GM19193 (cell line): ENCODE results near the gene GPS1.
A peak's percentile ranks its signal among the peaks of the same experiment; 100 is the strongest.

Experiments used
- POLR2A ChIP-seq: IDR thresholded peaks from 4 replicates; pipeline ENCODE4 v1.6.1; 2011; ENCODE audit not compliant: insufficient read depth, insufficient read length; ENCODE audit errors: extremely low read depth

Gene GPS1

DNA sequence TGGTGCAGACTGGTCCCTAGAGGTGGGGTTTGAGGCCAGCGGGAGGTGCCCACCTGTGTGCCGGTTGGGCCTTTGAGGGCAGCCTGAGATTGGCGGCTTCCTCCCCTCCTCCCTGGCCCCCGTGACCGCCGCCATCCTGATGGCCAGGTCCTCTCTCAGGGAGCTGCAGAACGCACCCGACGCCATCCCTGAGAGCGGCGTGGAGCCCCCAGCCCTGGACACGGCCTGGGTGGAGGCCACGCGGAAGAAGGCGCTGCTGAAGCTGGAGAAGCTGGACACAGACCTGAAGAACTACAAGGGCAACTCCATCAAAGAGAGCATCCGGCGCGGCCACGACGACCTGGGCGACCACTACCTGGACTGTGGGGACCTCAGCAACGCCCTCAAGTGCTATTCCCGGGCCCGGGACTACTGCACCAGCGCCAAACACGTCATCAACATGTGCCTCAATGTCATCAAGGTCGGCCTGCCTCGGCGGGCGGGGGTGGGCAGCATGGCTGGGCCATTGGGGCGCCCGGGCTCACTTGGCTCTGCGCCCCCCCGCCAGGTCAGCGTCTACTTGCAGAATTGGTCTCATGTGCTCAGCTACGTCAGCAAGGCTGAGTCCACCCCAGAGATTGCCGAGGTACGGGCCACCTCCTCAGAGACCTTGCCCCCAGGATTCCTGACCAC, 2.8 kb downstream of the GPS1 start:
- TF ChIP-seq POLR2A: no peak

DNA sequence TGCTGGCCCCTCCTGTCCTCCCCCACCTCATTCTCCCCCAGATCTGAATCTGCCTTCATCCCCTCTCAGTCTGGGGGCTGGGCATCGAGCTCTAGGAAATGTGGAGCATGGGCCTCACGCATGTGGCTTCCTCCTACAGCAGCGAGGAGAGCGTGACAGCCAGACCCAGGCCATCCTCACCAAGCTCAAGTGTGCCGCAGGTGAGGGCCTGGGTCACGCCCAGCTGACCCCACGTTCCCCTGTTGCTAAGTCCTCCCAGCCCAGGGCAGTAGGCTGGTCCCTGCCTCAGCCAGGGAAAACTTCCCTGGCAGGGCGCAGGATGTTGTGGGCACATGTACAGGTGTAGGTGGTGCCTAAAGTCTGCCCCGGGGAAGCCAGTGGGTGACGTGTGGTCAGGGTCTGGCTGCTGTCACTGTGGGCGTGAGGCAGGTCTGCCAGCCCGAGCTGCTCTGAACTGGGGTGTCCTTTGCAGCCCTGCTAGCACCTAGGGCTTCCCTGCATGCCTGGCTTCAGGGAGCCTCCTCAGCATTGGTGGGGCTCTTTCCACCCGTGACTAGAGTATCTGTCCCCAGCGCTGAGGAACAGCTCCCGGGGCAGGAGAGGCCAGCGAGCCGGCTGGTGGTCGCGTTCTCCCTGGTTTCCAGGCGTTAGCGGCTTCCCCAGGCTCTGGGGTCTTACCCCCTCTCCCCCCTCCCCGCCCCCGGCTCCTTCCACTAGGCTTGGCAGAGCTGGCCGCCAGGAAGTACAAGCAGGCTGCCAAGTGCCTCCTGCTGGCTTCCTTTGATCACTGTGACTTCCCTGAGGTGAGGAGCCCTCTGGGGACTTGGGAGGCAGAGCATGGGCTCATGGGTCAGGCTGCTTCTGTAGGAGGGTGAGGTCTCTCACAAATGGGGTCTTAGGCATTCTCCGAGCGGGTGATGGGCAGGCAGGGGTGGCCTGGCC, 3.6 kb downstream of the GPS1 start:
- TF ChIP-seq POLR2A: no peak

DNA sequence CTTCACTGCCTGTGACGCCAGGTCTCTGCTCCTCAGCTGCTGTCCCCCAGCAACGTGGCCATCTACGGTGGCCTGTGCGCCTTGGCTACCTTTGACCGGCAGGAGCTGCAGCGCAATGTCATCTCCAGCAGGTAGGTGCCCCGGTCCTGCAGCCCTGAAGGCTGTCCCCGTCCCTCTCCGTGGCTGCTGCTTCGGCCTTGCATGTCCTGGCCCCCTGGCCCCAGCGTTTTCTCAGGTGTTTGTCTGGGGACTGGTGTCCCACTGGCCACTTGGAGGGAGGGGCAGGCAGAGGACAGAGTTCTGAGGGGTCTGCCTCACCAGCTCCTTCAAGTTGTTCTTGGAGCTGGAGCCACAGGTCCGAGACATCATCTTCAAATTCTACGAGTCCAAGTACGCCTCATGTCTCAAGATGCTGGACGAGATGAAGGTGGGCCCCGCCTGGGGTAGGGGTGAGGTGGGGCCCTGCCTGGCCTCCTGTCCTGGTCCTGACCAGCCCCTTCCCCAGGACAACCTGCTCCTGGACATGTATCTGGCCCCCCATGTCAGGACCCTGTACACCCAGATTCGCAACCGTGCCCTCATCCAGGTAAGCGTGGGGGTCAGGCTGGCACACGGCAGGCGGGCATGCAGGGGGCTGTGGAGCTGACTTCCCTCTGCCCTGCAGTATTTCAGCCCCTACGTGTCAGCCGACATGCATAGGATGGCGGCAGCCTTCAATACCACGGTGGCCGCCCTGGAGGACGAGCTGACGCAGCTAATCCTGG, 4.4 kb downstream of the GPS1 start:
- TF ChIP-seq POLR2A: peak; percentile 30

DNA sequence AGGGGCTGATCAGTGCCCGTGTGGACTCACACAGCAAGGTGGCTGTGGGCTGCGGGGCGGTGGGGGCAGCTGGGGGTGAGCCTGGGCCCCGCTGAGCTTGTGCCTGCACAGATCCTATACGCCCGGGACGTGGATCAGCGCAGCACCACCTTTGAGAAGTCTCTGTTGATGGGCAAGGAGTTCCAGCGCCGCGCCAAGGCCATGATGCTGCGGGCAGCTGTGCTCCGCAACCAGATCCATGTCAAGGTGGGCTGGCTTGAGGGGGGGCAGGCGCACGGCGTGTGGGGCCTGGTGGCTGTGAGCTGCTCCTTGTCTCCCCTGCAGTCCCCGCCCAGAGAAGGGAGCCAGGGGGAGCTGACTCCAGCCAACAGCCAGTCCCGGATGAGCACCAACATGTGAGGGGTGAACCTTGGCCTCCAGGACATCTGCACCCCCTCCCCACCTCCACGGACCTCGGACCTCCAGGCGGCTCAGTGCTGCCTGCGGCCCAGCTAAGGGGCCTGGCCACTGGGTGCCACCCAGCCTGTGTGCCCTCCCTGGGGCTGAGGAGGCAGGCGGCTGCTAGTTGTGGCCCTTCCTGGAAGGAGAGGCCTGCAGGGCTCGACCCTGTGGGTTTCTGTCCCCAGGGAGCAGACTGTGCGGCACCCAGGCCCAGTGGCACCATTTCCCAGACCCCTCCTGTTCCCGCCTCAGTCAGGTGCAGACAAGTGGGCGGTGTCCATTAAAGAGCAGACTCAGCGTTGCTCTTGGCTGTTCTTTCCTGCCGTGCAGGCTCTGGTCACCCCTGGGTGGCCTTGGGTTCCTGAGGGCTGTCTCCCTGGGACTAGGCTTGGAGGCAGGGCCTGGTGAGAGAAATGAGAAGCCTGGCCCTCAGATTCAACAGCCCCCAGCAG, 5.3 kb downstream of the GPS1 start:
- no peak for TF ChIP-seq POLR2A

DNA sequence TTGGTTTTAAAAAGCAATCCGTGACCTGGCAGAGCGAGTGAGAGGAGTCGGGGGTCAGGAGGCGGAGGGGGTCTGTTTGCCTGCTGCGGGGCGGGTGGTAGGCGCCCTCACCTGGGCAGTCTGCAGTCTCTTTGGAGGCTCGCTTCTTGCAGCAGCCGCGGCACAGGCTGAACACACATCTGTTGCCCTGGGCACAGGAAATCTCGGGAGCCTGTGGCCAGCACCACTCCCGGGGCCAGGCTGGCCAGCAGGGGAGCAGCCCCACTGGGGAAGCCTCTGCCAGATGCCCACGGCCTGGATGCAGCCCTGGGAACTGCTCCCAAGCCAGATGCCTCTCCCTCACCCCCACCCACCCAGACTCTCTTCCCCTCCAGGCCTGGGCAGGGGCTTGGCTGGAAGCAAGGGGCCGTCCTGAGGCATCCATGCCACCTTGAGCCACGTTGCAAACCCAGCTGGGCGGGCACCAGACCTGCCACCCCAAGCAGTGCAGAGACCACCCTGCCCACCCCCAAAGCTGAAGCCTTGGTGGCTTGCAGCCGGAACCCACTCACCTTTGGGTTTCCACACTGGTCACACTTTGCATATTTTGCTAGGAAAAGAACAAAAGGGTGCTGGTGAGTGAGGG, 6.6 kb downstream of the GPS1 start:
- TF ChIP-seq POLR2A: no peak

DNA sequence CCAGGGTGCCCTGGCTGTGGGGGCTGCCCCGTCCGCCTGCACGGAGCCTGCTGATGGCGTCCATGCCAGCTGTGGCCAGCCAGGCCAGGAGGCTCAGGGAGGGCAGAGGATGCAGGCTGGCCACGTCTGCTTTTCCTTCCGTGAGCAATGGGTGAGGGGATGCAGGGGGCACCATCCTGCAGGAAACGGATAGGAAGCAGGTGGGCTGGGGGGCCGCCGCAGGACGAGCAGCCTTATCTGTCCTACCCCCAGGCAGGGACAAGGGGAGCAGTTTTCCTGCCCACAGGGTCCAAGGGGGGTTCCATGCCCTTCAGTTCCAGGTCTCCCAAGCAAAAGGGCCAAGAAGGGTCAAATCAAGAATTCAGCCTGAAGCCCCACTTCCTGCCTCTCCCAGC, 7.2 kb downstream of the GPS1 start:
- TF ChIP-seq POLR2A: no peak

DNA sequence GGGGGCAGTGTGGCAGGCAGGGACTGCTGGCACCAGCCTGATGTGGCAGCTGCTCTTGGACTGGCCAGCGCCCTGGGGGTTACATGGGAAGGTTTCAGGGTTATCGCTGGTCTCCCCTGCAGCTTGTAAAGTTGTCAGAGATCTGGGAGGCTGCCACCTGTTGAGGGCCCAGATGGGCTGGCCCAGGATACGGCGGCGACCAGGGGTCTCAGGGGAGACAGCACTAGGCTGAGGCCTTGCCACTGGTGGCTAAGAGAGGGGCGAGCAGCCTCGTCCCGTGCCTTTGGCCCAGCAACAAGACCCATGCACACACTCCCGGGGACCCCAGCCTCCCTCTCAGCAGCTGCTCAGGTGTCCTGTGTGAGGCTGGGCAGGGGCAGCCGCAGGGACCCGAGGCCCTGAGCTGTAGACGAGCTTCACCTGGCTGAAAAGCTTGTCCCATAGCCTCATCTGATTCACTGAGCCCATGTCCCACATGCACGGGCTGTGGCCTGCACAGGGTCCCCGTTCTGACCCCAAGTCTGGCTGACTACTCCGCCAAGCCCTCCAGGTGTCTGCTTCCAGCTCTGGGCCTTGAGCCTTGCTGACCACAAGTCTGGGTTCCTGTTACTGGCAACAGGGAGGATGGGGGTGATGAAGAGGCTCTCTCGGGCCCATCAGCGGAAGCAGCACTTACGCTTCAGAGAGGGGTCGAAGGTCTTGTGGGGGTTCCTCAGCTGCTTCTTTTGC, 7.7 kb downstream of the GPS1 start:
- peak; percentile 31 for TF ChIP-seq POLR2A

DNA sequence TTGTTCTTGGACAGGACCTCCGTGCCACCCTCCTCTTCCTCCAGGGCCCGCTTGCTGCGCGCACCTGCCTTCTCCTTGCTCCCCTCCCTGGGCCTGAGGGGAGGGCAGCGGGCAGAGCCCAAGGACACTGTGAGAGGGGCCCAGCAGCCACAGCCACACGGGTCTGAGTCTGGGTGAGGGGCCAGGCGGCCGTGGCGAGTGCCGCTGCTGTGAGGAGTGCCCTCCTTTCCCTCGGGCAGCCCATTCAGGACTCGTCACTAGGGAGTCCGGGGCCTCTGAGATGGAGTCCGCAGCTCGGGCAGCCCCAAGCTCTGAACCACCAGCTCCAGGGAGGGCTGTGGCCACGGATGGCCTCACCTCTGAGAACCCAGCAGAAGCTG, 8.3 kb downstream of the GPS1 start:
- no peak for TF ChIP-seq POLR2A

DNA sequence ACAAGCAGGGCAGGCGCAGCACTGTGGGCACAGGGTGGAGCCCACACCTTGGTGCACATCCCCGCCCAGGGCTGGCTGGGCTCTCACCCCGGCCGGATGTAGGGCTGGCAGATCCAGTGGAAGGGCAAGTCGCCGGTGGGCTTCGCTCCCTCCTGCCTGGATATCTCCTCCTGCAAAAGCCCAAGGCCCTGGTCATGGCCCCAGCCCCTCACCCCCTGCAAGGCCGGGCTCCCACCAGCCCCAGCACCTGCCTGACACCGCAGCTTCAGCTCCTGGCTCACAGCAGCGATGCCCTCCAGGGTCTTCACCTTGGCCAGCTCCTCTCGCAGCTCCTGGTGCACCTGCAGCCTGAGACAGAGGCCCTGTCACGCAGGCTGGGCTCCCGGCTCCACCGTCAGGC, 8.9 kb downstream of the GPS1 start:
- TF ChIP-seq POLR2A: no peak

DNA sequence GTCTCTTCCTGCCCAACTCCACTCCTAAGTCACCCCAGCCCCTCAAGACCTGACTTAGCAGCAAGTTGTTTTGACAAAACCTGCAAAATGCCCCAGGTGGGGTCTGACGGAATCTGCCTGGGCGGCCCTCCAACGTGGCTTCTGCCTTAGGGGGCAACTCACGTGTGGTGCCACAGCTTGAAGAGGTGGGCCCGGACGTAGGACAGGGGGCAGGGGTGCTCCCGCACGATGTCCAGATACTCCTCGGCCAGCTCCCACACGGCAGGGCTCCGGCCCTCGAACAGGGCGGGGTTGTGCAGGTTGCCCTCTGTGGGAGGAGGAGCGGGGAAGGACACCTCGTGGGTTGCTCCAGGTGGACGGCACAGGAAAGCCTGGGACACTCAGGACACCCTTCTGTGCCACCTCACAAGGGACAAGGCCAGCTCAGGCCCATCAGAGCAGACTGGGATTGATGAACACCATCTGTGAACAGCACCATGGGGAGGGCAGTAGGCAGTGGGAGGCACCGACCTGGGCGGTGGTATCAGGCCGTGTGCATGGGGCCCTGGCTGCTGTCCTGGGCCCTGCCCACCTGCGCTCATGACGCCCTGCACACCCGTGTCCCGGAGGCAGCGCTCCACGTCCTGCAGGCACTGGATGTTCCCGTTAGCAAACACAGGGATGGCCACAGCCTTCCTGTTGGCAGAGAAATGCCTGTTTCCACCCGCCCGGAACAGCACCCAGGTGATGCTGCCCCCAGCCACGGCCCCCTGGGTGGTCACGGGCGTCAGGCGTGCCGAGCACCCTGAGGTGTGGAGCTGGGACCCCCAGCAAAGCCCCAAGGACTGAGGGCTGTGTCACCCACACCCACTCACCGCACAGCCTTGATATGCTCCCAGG, 9.6 kb downstream of the GPS1 start:
- no peak for TF ChIP-seq POLR2A

DNA sequence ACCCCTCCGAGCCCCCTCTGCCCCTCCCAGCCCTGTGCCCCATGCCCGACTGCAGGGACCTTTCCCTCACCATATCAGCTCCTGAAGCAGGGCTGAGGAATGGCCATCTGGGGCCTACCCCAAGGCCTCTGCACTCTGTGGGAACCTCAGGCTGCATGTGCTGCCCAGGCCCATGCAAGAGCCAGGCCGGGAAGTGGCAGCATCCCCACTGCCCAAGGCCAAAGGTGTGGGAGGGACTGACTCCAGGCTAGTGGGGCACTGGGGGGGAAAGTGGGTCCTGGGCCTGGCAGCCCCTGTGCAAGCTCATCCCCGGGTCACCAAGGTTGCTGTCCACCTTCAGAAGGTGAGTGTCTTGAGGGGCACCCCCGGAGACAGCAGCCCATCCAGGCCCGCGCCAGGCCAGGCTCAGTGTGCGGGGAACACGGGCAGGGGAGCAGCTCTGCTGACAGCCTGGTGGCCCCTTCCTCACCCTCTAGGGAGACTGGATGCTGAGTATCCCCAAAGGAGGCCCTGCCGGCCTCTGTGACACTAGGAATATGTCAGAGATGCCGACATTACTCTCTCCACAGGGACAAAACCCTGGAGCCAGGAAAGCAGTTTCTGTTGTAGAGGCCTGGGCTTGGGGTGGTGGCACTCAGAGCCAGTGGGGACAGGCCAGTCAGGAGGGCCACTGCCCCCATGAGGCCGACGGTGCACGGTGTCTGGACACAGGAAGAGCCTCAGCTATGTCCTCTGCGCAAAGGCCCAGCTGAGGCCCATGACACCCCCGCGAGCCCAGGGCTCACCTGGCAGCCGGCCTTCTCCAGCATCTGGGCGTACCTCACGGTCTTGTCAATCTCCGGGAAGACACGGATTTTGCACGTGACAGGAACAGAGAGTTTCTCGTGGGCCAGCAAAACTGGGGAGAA, 10.6 kb downstream of the GPS1 start:
- TF ChIP-seq POLR2A: no peak
